Measurements from ENCODE around the gene NEDD8.

The NEDD8 gene

GRCh38 chr14:24196071-24197055, 35.8 kb downstream of the NEDD8 start:
- no peak for DNase-seq (ENCODE audit: low spot score)

GRCh38 chr14:24195186-24196070, 36.7 kb downstream of the NEDD8 start, which contains the start of gene TM9SF1:
Gene TM9SF1 (minus strand): TSS chr14:24195441. CDS start chr14:24195019, 422 bp downstream.
- DNase-seq (ENCODE audit: low spot score) = peak; percentile 79

DNA sequence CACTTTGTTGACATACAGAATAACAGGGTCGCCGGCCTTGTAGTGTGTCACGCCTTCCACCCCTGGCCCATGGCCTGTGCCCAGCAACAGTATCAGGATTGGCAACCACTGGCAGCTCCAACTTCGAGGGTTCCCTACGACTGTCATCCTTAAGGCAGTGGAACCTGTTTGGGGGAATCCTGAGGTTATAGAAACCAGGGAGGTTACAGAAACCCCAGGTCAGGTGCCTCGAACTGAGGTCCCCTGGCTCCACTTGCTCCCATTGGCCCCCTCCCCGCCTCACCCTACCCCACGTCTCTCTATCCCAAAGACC, 37.3 kb downstream of the NEDD8 start:
- DNase-seq (ENCODE audit: low spot score) = no peak

GRCh38 chr14:24194186-24194872, 37.8 kb downstream of the NEDD8 start:
- no peak for DNase-seq (ENCODE audit: low spot score)

- no peak for DNase-seq (ENCODE audit: low spot score)
Measured at GRCh38 chr14:24192933-24193332, 39.2 kb downstream of the NEDD8 start.

- DNase-seq (ENCODE audit: low spot score) = no peak
Measured at GRCh38 chr14:24190416-24190815, 41.8 kb downstream of the NEDD8 start.

GRCh38 chr14:24189460-24189859, 42.7 kb downstream of the NEDD8 start:
- DNase-seq (ENCODE audit: low spot score) = no peak

DNA sequence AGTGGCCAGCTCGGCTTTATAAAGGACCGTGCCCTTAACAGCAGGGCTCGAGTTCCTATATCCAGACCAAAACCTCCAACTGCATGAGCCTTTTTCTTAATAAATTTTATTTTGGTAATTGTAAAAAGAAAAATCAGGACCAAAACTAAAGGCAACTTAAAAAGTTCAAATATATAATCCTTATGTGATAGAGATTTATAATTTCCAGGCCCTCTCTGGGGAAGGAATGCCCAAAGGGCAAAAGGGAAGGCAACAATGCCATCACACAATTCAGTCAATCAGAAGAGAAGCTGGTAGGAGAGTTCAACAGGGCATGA, 43.1 kb downstream of the NEDD8 start:
- no peak for DNase-seq (ENCODE audit: low spot score)

GRCh38 chr14:24188251-24189058, 43.7 kb downstream of the NEDD8 start, which contains the start of gene IPO4:
Gene IPO4 (minus strand): TSS chr14:24188816. CDS start chr14:24188787, 29 bp downstream.
- DNase-seq (ENCODE audit: low spot score) = peak; percentile 97

- DNase-seq (ENCODE audit: low spot score) = no peak
Measured at GRCh38 chr14:24187539-24187915, 44.6 kb downstream of the NEDD8 start.

GRCh38 chr14:24186831-24187538, 45.2 kb downstream of the NEDD8 start:
- DNase-seq (ENCODE audit: low spot score) = no peak

GRCh38 chr14:24185741-24186140, 46.4 kb downstream of the NEDD8 start:
- no peak for DNase-seq (ENCODE audit: low spot score)

DNA sequence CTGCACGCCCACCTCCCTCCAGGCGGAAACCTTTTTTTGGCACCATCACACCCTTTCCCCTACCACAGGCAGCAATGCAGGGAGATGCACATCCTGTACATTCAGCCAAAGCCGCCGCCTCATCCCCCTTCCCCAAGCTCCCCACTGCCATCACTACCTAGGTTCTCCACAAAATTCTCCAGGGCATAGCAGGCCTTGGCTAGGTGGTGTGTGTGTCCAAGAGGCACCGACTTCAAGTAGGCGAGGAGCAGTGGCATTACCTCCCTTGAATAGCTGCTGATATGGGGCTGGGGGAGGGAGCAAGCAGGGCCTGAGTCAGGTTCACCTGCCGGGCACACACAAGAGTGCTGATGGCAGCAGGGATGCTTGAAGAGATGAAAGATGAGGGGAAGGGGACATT, 47.1 kb downstream of the NEDD8 start:
- DNase-seq (ENCODE audit: low spot score) = no peak

GRCh38 chr14:24184104-24184970, 47.8 kb downstream of the NEDD8 start:
- no peak for DNase-seq (ENCODE audit: low spot score)

DNA sequence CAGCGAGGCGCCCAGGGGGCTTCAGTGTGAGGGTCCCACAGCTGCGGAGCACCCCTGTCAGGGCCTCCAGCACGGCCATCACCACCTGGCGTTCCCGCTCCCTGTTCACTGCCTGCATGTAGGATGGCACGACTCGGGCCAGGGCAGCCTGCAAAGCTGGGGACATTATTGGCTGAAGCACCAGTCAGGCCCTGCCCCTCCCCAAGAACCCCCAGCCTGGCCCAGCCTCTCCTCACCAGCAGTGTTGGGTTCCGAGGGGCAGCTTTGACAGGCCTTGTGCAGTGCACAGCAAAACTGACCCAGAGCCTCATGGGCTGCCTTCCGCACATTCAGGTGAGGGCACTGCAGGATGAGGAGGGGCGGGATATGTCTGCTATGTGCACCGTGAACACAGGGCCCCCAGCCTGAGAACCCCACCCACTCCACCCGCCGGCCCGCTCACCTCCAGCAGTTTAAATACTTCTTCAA, 49.1 kb downstream of the NEDD8 start:
- DNase-seq (ENCODE audit: low spot score) = no peak

GRCh38 chr14:24182110-24182882, 49.9 kb downstream of the NEDD8 start:
- no peak for DNase-seq (ENCODE audit: low spot score)

GRCh38 chr14:24181371-24182077, 50.6 kb downstream of the NEDD8 start:
- no peak for DNase-seq (ENCODE audit: low spot score)
